Activated CD4-positive, alpha-beta T cell treated with anti-CD3 and anti-CD28 coated beads, Interleukin-2, amount 10 ng/mL, durations not matched to agents 24 days and 14 days (primary cell): ENCODE results near the gene LRIT3. TPM values are rescaled to one million over a fixed set of nuclear protein-coding genes. Genes with fewer than 3 reads are reported as not detected.
"Not testable (repeated sequence)": the region's sequence is repeated elsewhere in the genome, so short reads cannot be mapped to it uniquely, and the experiment has no call there.

ENCODE experiments used
- DNase-seq: peaks from one replicate; pipeline ENCODE4 v3.0.0; 2022
- H3K27ac Mint-ChIP-seq: one replicate; pipeline ENCODE4 v1.8.0; 2022; ENCODE audit warnings: mild to moderate bottlenecking, mixed read lengths
- H3K27me3 Mint-ChIP-seq: one replicate; pipeline ENCODE4 v1.8.0; 2022; ENCODE audit warnings: mixed read lengths
- H3K36me3 Mint-ChIP-seq: one replicate; pipeline ENCODE4 v1.8.0; 2022; ENCODE audit warnings: low read depth, mild to moderate bottlenecking, mixed read lengths
- H3K4me1 Mint-ChIP-seq: one replicate; pipeline ENCODE4 v1.8.0; 2021; ENCODE audit warnings: mixed read lengths
- H3K4me3 Mint-ChIP-seq: one replicate; pipeline ENCODE4 v1.8.0; 2022; ENCODE audit warnings: mild to moderate bottlenecking, moderate library complexity, mixed read lengths
- H3K9me3 Mint-ChIP-seq: one replicate; pipeline ENCODE4 v1.8.0; 2021; ENCODE audit warnings: mixed read lengths
- intact Hi-C: fragments of 100-400 bp; cut with micrococcal nuclease; formaldehyde crosslinking; loops from one replicate; pipeline ENCODE4 v1.15.1; 2023
- total RNA-seq: library from RNA; stranded (reverse); gene quantifications from 2 replicates; pipeline ENCODE4 v1.2.3, GENCODE V29; 2022

The LRIT3 gene
- total RNA-seq, 1 donor from 2014 or later = 0.09 TPM

DNA sequence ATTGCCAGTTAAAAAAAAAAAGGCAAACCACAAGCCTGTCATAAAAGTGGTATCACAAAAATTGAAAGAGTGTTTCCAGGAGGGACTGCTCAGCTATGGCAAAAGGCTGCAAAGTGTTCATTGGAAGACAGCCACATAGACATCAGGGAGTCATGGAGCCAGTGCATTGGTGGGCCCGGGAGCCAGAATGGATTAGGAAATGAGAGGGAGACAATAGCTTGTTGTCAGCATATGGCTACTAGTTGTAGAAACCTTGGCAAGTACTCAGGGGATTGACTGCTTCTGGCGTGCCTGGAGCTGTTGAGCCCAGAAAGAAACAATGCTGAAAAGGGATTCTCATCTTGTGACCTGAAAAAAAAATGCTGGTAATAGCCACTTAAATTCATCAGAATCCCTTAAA, 27.3 kb upstream of the LRIT3 start:
- Mint-ChIP-seq H3K4me3 (no peak overlapping the region), H3K4me1 (peaks cover 38% of the 10 kb centered on the region), H3K9me3 (no peaks in the 10 kb centered on the region), H3K27ac (peak overlapping the region; percentile 49), H3K27me3 (no peaks in the 10 kb centered on the region), H3K36me3 (peaks cover 66% of the 10 kb centered on the region)
- no peak for DNase-seq
- intact Hi-C loops = no loop called here

DNA sequence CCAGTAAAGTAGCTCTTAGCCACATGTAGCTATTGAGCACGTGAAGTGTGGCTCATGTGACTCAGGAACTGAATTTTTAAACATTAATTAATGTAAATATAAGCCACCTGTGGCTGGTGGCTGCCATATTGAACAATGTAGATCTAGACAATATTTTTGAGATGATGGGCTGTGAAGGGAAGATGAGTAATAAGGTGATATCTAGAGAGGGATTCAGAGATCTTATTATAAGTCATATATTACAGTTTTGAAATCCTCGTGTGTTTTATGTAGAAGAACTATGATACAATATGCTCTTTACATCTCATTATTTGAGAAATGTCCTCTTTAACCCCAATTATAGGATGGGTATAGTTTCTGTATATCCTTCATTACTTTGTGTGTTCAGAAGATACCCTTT, 26.7 kb upstream of the LRIT3 start:
- no peak for DNase-seq
- H3K36me3 Mint-ChIP-seq = peaks cover 61% of the 10 kb centered on the region
- H3K4me3 Mint-ChIP-seq = no peak overlapping the region
- peak overlapping the region; percentile 18 for H3K27ac Mint-ChIP-seq
- H3K4me1 Mint-ChIP-seq = peaks cover 38% of the 10 kb centered on the region
- H3K27me3 Mint-ChIP-seq = no peaks in the 10 kb centered on the region
- intact Hi-C loops = no loop called here
- H3K9me3 Mint-ChIP-seq = no peaks in the 10 kb centered on the region

DNA sequence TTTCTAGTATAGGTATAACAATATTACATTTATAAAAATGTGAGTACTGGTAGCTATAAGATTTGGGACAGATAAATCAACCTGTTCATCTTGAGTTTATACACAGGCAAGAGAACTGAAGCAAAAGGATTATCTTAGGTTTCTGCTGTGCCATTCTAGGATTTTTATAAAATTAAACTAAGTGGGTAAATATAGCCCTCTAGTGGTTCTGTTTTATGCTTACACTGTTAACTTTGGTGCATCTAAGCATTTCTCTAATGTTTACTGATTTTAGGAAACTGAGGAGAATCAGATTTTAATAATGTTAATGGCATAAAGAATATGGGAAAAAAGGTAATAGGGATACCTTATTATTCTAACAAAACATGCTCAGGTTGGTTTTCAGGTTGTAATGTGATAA, 21.2 kb upstream of the LRIT3 start:
- peaks cover 18% of the 10 kb centered on the region for H3K36me3 Mint-ChIP-seq
- no peak for DNase-seq
- intact Hi-C loops = loop anchor here (1.0 kb wide), 1 partner anchor 404 kb away; no protein-coding TSS in a partner anchor
- no peak overlapping the region for H3K27ac Mint-ChIP-seq
- no peak overlapping the region for H3K4me3 Mint-ChIP-seq
- H3K9me3 Mint-ChIP-seq = no peaks in the 10 kb centered on the region
- peaks cover 4% of the 10 kb centered on the region for H3K4me1 Mint-ChIP-seq
- H3K27me3 Mint-ChIP-seq = no peaks in the 10 kb centered on the region

DNA sequence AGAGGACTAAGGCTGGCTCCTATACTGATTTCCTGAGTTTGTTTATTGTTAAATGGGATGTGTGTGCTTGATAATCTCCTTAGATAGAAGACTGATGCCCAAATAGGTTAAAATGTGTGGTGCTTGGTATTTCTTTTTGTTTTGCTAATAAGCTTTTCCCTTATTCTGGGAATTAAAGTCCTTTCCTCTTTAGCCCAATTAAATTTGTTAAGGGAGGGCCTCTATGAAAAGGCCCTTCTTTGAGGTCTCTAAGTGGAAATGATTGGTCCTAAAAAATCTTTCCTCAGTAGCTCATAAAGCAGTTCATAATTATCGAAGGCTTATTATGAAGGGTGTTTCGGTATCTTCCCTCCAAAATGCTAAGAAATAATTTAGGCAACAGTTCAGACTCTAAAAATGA, 20.2 kb upstream of the LRIT3 start, which contains the start of gene RRH:
Gene RRH (plus strand): TSS at position 301 of the 400 bp plus-strand sequence. CDS start 56 bp downstream, at position 357.
- Mint-ChIP-seq H3K4me3 (no peak within 1 kb of the TSS), H3K9me3 (no peaks in the 10 kb centered on the region), H3K27me3 (no peaks in the 10 kb centered on the region), H3K36me3 (peaks cover 13% of the 10 kb centered on the region), H3K4me1 (peaks cover 3% of the 10 kb centered on the region), H3K27ac (no peak within 1 kb of the TSS)
- no peak for DNase-seq
- intact Hi-C loops = no loop called here

DNA sequence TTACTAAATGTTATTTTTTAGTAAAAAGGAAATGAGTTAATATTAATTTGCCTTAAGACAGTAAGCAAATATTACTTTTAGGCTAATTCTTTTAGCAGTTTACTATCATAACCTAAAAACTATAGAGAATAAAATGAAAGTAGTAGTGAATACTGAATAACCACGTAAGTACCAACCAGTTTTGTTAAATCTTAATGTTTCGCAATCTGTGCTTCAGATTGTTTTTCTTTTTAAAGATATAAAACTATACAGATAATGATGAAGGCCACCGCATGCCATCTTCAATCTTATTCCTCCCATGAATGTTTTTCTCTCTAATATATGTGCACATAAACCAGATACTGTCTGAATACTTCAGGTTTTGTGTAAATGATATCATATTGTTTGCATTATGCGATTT, 14.2 kb upstream of the LRIT3 start:
- no peaks in the 10 kb centered on the region for H3K27me3 Mint-ChIP-seq
- intact Hi-C loops = no loop called here
- no peak for DNase-seq
- H3K9me3 Mint-ChIP-seq = no peaks in the 10 kb centered on the region
- no peak overlapping the region for H3K4me3 Mint-ChIP-seq
- H3K36me3 Mint-ChIP-seq = no peaks in the 10 kb centered on the region
- H3K4me1 Mint-ChIP-seq = no peaks in the 10 kb centered on the region
- H3K27ac Mint-ChIP-seq = no peak overlapping the region

DNA sequence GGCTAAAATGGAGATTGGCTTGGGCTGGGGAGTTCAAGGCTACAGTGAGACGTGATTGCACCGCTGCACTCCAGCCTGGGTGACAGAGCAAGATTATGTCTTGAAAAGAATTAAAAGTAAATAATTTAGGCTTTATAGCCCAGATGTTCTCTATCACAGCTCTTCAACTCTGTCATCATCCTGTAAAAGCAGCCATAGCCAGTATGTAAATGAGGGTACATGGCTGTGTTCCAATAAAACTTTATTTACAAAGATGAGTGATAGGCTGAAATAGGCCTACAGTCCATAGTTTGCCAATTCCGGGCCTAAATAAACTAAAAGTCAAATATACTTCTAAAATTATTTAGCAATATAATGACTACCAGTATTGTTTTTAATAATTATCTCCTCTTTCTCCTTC, 10.9 kb upstream of the LRIT3 start:
- DNase-seq = no peak
- H3K36me3 Mint-ChIP-seq = no peaks in the 10 kb centered on the region
- intact Hi-C loops = no loop called here
- no peaks in the 10 kb centered on the region for H3K9me3 Mint-ChIP-seq
- H3K4me1 Mint-ChIP-seq = no peaks in the 10 kb centered on the region
- no peak overlapping the region for H3K27ac Mint-ChIP-seq
- H3K27me3 Mint-ChIP-seq = no peaks in the 10 kb centered on the region
- H3K4me3 Mint-ChIP-seq = no peak overlapping the region

DNA sequence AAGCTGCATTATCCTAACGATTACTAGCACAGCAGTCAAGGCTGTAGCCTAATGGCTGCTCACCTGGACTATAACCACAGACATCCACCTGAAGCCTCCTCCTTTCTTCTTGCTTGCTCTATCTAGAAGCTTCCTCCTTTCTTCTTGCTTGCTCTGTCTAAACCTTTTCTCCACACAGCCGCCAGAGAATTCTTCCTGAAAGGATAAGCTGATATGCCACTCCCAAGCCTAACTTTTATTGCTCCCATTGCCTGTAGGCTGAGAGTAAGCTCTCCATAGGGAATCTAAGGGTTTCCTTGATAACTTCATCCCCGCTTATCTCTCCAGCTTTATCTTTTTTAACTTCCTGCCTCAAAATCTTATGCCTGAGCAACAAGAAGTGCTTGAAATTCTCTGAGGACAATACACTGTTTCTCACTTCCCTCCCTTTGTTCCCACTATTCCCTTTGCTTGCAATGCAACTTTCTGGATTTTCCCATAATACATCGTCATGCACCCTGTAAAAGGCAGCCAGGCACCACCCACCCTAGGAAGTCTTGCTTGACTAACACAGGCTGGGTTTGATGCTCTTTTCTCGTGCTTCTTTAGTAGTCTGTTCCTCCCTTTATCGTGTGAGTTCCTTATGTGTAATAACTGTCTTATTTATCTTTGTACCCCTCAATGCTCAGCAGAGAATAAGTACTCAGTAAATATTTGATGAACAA, 1.4 kb upstream of the LRIT3 start:
- intact Hi-C loops = no loop called here
- Mint-ChIP-seq H3K27ac (no peak overlapping the region), H3K36me3 (no peaks in the 10 kb centered on the region), H3K9me3 (no peaks in the 10 kb centered on the region), H3K4me3 (no peak overlapping the region), H3K4me1 (no peaks in the 10 kb centered on the region), H3K27me3 (peaks cover 9% of the 10 kb centered on the region)
- DNase-seq = no peak

DNA sequence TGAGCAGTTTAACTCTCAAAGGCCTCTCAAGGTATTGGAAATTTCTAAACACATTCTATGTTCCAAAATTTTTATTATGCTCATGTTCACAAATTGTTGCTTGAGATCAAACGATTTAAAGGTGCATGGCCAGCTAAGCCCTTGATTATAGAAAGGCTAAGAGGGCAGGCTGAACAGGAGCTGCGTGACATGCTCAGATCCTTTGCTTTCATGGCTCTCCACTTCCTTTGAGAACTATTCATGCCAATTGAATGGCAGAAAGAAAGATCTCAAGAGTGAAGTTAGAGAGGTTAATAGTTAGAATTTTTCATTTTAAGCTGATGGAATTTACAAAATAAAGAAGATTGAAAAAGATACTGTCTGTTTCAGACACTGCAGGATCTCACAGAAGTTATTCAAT, 594 bp downstream of the LRIT3 start:
- no peak for DNase-seq
- Mint-ChIP-seq H3K27ac (no peak overlapping the region), H3K9me3 (peaks cover 3% of the 10 kb centered on the region), H3K4me1 (no peaks in the 10 kb centered on the region), H3K4me3 (no peak overlapping the region), H3K27me3 (peaks cover 9% of the 10 kb centered on the region), H3K36me3 (no peaks in the 10 kb centered on the region)
- intact Hi-C loops = no loop called here

DNA sequence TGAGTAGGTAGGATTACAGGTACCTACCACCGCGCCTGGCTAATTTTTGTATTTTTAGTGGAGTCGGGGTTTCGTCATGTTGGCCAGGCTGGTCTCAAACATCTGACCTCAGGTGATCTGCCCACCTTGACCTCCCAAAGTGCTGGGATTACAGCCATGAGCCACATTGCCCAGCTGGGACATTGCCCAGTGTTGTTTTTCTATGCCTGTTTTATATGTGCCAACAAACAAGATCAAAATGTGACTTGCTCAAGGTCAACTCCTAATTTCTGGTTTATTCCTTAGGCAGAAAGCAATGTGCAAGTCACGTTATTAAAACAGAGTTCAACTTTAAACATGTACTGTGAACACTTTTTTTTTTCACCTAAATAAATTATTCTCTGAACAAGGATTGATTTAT, 2.7 kb downstream of the LRIT3 start:
- Mint-ChIP-seq H3K4me1 (no peaks in the 10 kb centered on the region), H3K27me3 (peaks cover 9% of the 10 kb centered on the region), H3K27ac (no peak overlapping the region), H3K4me3 (no peak overlapping the region), H3K36me3 (no peaks in the 10 kb centered on the region), H3K9me3 (peaks cover 3% of the 10 kb centered on the region)
- intact Hi-C loops = no loop called here
- no peak for DNase-seq

DNA sequence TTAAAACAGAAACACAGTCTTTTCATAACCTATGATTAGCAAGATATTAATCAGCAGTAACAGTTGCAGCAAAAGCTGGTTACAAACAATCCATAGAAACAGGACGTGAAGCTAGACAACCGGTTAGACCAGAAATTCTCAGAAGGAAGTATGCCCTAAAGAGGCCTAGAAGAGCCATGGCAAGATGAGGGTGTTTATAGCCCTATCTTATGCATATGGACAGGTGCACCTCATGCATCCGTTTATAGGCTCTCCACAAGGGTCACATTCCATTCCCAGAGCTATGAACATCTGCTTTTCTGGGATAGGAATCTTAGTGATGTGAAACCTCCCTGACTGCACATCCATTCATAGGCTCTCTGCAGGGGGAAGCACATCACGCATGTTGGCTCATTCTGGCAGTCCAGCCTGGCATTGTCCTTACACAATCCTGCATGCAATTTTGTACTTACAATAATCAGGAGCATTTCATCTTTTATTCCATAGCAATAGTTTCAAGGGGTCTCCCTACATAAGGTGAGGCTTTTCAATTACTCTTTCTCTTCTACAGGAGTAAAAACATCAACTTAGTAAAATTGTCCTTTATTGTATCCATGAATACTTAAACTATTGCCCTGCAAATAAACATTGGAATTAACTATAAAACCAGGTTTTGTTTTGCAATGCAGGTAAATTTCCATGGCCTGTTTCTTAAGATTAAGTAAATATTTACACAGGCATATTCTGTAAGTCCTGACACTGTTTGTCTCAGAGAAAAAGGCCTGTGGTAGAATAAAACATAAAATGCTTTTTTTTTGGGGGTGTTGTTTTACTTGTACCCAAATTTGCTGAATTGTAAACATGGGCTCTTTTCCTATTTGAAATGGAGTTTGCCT, 11.8 kb downstream of the LRIT3 start:
- H3K27ac Mint-ChIP-seq, H3K27me3 Mint-ChIP-seq, H3K36me3 Mint-ChIP-seq, DNase-seq, intact Hi-C loops, H3K4me1 Mint-ChIP-seq, H3K4me3 Mint-ChIP-seq, H3K9me3 Mint-ChIP-seq: not testable (repeated sequence)

DNA sequence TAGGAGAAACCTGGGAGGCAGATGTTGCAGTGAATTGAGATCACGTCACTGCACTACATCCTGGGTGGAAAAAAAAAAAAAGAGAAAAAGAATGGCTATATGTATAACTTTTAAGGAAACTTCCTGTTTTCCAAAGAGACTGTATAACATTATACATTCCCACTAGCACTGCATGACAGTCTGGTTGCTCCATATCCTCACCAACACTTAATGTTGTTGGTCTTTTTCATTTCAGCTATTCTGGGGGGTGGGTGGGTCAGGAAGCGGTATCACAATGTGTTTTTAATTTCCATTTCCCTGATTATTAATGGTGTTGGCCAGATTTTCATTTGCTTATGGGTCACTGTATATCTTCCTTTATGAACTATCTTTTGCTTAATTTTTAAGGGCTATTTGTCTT, 13.4 kb downstream of the LRIT3 start:
- Mint-ChIP-seq H3K4me3 (no peak overlapping the region), H3K4me1 (no peaks in the 10 kb centered on the region), H3K27ac (no peak overlapping the region), H3K36me3 (no peaks in the 10 kb centered on the region), H3K27me3 (no peaks in the 10 kb centered on the region), H3K9me3 (peaks cover 4% of the 10 kb centered on the region)
- no peak for DNase-seq
- intact Hi-C loops = no loop called here

DNA sequence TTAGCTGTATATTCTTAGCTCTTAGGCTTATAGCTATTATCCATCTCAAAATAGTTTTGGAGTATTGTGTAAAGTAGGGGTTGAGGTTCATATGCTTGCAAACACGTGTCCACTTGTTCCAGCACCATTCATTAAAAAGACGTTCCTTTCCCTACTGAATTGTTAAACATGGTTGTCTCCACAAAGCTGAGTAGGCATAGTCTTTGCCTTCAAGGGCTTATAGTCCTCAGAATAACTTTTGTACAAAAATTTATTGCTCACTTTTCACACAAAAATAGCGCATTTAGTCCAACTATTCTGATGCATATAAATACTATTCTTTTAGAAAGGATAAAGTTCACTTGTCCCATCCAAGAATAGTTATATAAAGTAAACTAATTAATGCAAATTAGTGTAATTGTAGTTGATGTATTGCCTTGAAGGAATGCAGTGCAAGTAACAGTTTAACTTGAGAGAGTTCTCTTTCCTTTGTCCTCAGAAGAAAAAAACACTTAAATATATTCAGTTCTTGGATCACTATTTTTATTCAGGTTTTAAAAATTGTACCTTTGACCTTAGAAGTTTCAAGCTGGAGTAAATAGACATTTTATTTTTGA, 14.1 kb downstream of the LRIT3 start:
- H3K9me3 Mint-ChIP-seq = peaks cover 4% of the 10 kb centered on the region
- intact Hi-C loops = no loop called here
- H3K27me3 Mint-ChIP-seq = no peaks in the 10 kb centered on the region
- no peaks in the 10 kb centered on the region for H3K36me3 Mint-ChIP-seq
- H3K27ac Mint-ChIP-seq = no peak overlapping the region
- H3K4me1 Mint-ChIP-seq = no peaks in the 10 kb centered on the region
- H3K4me3 Mint-ChIP-seq = no peak overlapping the region
- no peak for DNase-seq

DNA sequence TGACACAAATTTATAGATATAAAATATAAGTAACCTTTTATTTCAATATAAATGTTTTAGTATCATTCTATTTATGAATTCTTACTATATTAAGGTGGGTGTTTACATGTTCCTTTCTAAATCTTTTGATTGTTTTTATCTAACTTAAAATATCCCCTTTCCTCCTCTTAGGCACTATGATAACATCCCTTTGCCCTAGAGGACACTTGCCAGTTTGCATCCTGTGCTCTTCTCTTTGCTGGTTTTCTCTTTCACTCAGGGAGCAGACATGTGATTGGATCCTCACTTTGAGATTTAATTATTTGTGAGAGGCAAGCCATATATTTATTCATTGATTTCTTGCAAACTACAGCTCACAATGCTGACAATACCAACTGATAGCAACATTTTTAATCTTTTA, 16.2 kb downstream of the LRIT3 start:
- Mint-ChIP-seq H3K4me1 (no peaks in the 10 kb centered on the region), H3K27ac (no peak overlapping the region), H3K27me3 (no peaks in the 10 kb centered on the region), H3K4me3 (no peak overlapping the region), H3K9me3 (peaks cover 4% of the 10 kb centered on the region), H3K36me3 (no peaks in the 10 kb centered on the region)
- no peak for DNase-seq
- intact Hi-C loops = no loop called here

DNA sequence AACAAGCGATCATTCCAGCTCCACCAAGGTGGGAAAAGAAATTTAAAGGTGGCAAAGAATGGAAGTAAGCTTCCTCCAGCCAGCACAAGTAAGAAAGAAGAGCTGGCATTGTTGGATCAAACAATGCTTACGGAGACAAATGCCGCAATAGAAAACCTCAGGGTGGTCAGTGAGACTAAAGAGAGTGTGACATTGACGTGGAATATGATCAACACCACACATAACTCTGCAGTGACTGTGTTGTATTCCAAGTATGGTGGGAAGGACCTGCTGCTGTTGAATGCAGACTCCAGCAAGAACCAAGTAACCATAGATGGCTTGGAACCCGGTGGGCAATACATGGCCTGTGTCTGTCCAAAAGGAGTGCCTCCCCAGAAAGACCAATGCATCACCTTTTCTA, 22.2 kb downstream of the LRIT3 start:
- H3K9me3 Mint-ChIP-seq = no peaks in the 10 kb centered on the region
- H3K4me3 Mint-ChIP-seq = no peak overlapping the region
- no peaks in the 10 kb centered on the region for H3K36me3 Mint-ChIP-seq
- intact Hi-C loops = no loop called here
- H3K27ac Mint-ChIP-seq = no peak overlapping the region
- H3K4me1 Mint-ChIP-seq = no peaks in the 10 kb centered on the region
- no peaks in the 10 kb centered on the region for H3K27me3 Mint-ChIP-seq
- DNase-seq = no peak
